ENCODE results near the gene SLC5A5.

The SLC5A5 gene

DNA sequence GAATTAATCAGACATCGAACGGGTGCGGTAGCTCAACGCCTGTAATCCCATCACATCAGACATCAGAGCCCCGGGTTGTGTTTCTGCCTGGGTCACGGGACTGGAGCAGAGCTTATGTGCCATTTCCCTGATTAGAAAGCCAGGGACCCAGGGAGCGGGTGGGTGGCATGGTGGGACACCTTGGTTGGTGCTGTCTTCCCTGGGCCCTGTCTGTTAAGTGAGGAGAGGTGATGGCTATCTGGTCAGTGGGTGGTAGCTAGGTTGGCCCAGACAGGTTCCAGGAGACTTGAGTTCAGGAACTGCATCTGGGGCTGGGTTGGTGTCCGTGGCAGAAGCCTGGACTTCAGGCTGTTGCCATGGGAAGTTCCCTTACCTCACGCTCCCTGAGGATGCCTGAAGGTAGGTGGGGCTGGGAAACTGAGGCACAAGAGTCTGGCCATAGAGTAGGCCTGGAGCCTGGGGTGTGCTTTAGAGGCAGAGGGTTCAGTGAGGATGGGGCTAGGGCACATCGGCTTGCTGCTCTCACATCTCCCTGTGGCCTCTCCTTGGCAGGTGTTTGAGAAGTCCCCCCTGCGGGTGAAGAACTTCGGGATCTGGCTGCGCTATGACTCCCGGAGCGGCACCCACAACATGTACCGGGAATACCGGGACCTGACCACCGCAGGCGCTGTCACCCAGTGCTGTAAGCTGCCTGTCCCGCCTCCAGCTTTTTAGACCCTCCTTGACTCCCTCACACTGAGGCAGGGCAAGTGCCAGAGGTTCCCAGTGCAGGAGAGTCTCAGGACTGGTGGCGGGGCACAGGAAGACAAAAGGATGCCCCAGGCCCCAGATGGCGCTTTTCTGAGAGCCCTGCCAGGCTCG, 10.0 kb upstream of the SLC5A5 start:
- CTCF ChIA-PET, result interaction anchor here (0.6 to 1.2 kb wide), 3 partner anchors 8 to 146 kb away, joined by 3 to 4 read pairs (median 3); no protein-coding TSS in a partner anchor
- POLR2A ChIA-PET, result interaction anchor here (3.8 kb wide), 1 partner anchor 71 kb away, joined by 86 read pairs; the partner anchor contains the start of gene CCDC124
- Histone ChIP-seq H3K4me1 (ENCODE audit: control insufficient read depth, insufficient read depth, low read length) (0 out of 2 replicates have a peak, but pooled peaks cover 3% of the 10 kb centered on the region), H3K27ac (ENCODE audit: extremely low read depth, low read depth, low read length) (no peak overlapping the region; the same call in 1 of the 2 replicates), H3K36me3 (ENCODE audit: control insufficient read depth in 2 of 2, insufficient read depth in 1 of 2, low read length in 2 of 2) (peaks cover 0 to 60% of the 10 kb centered on the region in 2 experiments; a peak in 2 of 3 replicates), H3K9me3 (ENCODE audit: control insufficient read depth, insufficient read depth, low read depth, low read length) (no peaks in the 10 kb centered on the region), H3K4me3 (ENCODE audit: low read depth, low read length) (peak overlapping the region; percentile 100)
- TF ChIP-seq BCL11A (tag by site-specific recombination; IDR thresholded peaks at IDR 0.05; ENCODE audit: low read depth) (no peak), HOXA7 (CRISPR knock-in tag; IDR thresholded peaks at IDR 0.05; ENCODE audit: borderline replicate concordance) (no peak), ZNF660 (tag by site-specific recombination; IDR thresholded peaks at IDR 0.05) (no peak), ZSCAN16 (tag by site-specific recombination; IDR thresholded peaks at IDR 0.05) (no peak), ZBTB7A (tag by site-specific recombination; IDR thresholded peaks at IDR 0.05; ENCODE audit: low read depth) (no peak), ZBTB20 (tag by site-specific recombination; IDR thresholded peaks at IDR 0.05) (no peak)
- TF ChIP-seq, protein P1, sequence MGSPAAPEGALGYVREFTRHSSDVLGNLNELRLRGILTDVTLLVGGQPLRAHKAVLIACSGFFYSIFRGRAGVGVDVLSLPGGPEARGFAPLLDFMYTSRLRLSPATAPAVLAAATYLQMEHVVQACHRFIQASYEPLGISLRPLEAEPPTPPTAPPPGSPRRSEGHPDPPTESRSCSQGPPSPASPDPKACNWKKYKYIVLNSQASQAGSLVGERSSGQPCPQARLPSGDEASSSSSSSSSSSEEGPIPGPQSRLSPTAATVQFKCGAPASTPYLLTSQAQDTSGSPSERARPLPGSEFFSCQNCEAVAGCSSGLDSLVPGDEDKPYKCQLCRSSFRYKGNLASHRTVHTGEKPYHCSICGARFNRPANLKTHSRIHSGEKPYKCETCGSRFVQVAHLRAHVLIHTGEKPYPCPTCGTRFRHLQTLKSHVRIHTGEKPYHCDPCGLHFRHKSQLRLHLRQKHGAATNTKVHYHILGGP (tag by site-specific recombination; IDR thresholded peaks at IDR 0.05), result no peak

DNA sequence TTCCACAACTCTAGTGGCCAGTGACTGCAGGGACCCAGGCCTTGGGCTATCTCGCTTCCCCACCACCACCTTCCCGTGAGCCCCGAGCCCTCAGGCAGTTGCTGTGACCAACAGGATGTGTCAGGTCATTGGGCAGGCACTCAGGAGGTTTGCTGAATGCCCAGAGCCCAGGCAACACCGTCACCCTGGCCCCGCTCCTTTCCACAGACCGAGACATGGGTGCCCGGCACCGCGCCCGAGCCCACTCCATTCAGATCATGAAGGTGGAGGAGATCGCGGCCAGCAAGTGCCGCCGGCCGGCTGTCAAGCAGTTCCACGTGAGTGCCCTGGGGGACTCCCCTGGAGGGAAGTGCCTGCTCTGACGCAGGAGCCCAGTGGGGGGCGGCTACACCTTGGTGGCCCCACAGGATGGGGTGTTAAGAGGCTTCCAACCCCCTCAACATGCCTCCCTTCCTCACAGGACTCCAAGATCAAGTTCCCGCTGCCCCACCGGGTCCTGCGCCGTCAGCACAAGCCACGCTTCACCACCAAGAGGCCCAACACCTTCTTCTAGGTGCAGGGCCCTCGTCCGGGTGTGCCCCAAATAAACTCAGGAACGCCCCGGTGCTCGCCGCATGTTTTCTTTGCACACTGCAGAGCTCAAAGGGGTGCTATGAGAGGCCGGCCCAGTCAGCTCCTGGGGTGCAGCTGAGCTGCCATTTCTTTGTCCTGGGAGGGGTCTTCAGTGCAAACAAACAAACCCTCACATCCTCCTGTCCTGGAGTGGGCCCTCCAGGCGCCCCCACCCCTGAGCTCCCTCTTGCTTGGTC, 8.8 kb upstream of the SLC5A5 start:
- CTCF ChIA-PET, result interaction anchor here (0.6 to 0.8 kb wide), 2 partner anchors 191 to 528 kb away, joined by 3 read pairs; partner anchors contain the start of gene ANO8

More for the DNA sequence above, 8.8 kb upstream of the SLC5A5 start:
- Histone ChIP-seq H3K9me3 (ENCODE audit: control insufficient read depth, insufficient read depth, low read depth, low read length) (no peaks in the 10 kb centered on the region), H3K4me3 (ENCODE audit: low read depth, low read length) (no peak overlapping the region), H3K27ac (ENCODE audit: extremely low read depth, low read depth, low read length) (no peak overlapping the region), H3K36me3 (ENCODE audit: control insufficient read depth in 2 of 2, insufficient read depth in 1 of 2, low read length in 2 of 2) (peaks cover 0 to 60% of the 10 kb centered on the region in 2 experiments; a peak in 2 of 3 replicates), H3K4me1 (ENCODE audit: control insufficient read depth, insufficient read depth, low read length) (0 out of 2 replicates have a peak, but pooled peaks cover 3% of the 10 kb centered on the region)
- no peak for TF ChIP-seq ZNF549 (tag by site-specific recombination; IDR thresholded peaks at IDR 0.05)
- no peak for TF ChIP-seq ZNF707 (tag by site-specific recombination; IDR thresholded peaks at IDR 0.05)
- TF ChIP-seq ZNF792 (tag by site-specific recombination; IDR thresholded peaks at IDR 0.05), result no peak
- TF ChIP-seq, protein P2, sequence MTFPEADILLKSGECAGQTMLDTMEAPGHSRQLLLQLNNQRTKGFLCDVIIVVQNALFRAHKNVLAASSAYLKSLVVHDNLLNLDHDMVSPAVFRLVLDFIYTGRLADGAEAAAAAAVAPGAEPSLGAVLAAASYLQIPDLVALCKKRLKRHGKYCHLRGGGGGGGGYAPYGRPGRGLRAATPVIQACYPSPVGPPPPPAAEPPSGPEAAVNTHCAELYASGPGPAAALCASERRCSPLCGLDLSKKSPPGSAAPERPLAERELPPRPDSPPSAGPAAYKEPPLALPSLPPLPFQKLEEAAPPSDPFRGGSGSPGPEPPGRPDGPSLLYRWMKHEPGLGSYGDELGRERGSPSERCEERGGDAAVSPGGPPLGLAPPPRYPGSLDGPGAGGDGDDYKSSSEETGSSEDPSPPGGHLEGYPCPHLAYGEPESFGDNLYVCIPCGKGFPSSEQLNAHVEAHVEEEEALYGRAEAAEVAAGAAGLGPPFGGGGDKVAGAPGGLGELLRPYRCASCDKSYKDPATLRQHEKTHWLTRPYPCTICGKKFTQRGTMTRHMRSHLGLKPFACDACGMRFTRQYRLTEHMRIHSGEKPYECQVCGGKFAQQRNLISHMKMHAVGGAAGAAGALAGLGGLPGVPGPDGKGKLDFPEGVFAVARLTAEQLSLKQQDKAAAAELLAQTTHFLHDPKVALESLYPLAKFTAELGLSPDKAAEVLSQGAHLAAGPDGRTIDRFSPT (tag by site-specific recombination; IDR thresholded peaks at IDR 0.05), result peak; percentile 28; the same call in 1 of the 2 replicates
- TF ChIP-seq GLIS1 (tag by site-specific recombination; IDR thresholded peaks at IDR 0.05), result peak; percentile 98
- no peak for TF ChIP-seq ZNF19 (tag by site-specific recombination; IDR thresholded peaks at IDR 0.05; ENCODE audit: low read depth)
- peak; percentile 57 for TF ChIP-seq ZIC2 (tag by site-specific recombination; IDR thresholded peaks at IDR 0.05)
- TF ChIP-seq GLIS2 (tag by site-specific recombination; IDR thresholded peaks at IDR 0.05), result peak; percentile 29; the same call in 1 of the 2 replicates
- peak; percentile 58 for TF ChIP-seq WT1 (tag by site-specific recombination; IDR thresholded peaks at IDR 0.05)
- TF ChIP-seq ZNF623 (tag by site-specific recombination; IDR thresholded peaks at IDR 0.05), result no peak
- 0 out of 2 replicates have a peak, but pooled peaks have one; percentile 38 for TF ChIP-seq ZNF629 (tag by site-specific recombination; IDR thresholded peaks at IDR 0.05)
- TF ChIP-seq KLF8 (tag by site-specific recombination; IDR thresholded peaks at IDR 0.05), result 0 out of 2 replicates have a peak, but pooled peaks have one; percentile 22
- TF ChIP-seq, protein P3, sequence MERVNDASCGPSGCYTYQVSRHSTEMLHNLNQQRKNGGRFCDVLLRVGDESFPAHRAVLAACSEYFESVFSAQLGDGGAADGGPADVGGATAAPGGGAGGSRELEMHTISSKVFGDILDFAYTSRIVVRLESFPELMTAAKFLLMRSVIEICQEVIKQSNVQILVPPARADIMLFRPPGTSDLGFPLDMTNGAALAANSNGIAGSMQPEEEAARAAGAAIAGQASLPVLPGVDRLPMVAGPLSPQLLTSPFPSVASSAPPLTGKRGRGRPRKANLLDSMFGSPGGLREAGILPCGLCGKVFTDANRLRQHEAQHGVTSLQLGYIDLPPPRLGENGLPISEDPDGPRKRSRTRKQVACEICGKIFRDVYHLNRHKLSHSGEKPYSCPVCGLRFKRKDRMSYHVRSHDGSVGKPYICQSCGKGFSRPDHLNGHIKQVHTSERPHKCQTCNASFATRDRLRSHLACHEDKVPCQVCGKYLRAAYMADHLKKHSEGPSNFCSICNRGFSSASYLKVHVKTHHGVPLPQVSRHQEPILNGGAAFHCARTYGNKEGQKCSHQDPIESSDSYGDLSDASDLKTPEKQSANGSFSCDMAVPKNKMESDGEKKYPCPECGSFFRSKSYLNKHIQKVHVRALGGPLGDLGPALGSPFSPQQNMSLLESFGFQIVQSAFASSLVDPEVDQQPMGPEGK (tag by site-specific recombination; IDR thresholded peaks at IDR 0.05), result 0 out of 2 replicates have a peak, but pooled peaks have one; percentile 34
- POLR2A ChIA-PET, result interaction anchor here (1.6 kb wide), 1 partner anchor 69 kb away, joined by 5 read pairs; the partner anchor contains the start of gene CCDC124
